Measurements from ENCODE around the gene CNTNAP2. TPM values are rescaled to one million over a fixed set of nuclear protein-coding genes. Genes with fewer than 3 reads are reported as not detected.

Gene CNTNAP2
- total and polyA plus RNA-seq, 4 donors: not detected

DNA sequence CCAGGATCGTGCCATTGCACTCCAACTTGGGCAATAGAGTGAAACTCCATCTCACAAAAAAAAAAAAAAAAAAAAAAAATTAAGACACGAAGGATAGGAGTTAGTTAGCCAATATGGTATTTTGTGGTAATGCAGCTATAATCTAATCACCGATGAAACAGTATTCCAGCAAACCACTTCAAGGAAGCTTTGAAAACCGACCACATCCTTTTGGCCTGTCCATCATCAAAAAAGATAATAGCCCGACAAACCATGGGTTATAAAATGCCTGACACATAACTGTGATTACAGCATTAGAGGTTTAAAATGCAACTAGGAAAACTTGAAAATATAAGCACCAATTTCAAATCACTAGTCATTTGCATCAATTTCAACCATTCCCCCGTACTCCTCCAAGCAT lies 1745.3 kb downstream of the CNTNAP2 start:
- H3K4me3 ChIP-seq (ENCODE audit: low read length in 2 of 2): no peak overlapping the region

DNA sequence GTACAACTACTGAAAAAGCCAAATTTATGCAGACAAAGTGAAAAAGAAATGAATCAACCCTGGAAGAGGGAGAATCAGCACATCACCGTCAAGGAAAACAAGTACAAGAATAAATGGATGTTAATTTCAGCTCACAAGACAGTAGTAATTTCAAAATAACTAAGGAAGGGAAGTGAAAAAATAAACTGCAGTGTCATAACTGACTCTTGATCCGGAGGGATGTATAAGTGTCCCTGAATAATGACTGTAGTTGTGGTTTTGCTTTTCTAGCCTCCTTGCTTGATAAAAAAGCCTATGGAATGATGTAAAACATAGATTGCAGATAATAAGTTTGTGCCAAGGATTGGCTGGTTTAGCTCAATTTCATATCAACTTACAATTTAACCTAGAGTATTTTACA lies 1752.9 kb downstream of the CNTNAP2 start:
- intact Hi-C loops (cut with DNase I): no loop called here
- 62 to 69% methylated on average over 2 of the region's 2 CpGs for WGBS, 2 donors

More for the DNA sequence above, 1745.3 kb downstream of the CNTNAP2 start:
- intact Hi-C loops (cut with DNase I): no loop called here
- Histone ChIP-seq H3K27ac (ENCODE audit: low read depth in 1 of 2, low read length in 2 of 2) (no peak overlapping the region), H3K9me3 (ENCODE audit: control insufficient read depth, low read length) (no peaks in the 10 kb centered on the region), H3K4me1 (ENCODE audit: control insufficient read depth in 1 of 2, insufficient read depth in 2 of 2, low read length in 2 of 2) (no peaks in the 10 kb centered on the region), H3K36me3 (ENCODE audit: control insufficient read depth in 1 of 2, insufficient read depth in 2 of 2, low read length in 1 of 2) (no peaks in the 10 kb centered on the region), H3K27me3 (ENCODE audit: control insufficient read depth in 1 of 2, insufficient read depth in 2 of 2, low read length in 1 of 2) (no peaks in the 10 kb centered on the region)
- DNase-seq (no peak), ATAC-seq (ENCODE audit: low FRiP score) (no peak)
- 79 to 87% methylated on average over 6 of the region's 6 CpGs for WGBS, 2 donors

DNA sequence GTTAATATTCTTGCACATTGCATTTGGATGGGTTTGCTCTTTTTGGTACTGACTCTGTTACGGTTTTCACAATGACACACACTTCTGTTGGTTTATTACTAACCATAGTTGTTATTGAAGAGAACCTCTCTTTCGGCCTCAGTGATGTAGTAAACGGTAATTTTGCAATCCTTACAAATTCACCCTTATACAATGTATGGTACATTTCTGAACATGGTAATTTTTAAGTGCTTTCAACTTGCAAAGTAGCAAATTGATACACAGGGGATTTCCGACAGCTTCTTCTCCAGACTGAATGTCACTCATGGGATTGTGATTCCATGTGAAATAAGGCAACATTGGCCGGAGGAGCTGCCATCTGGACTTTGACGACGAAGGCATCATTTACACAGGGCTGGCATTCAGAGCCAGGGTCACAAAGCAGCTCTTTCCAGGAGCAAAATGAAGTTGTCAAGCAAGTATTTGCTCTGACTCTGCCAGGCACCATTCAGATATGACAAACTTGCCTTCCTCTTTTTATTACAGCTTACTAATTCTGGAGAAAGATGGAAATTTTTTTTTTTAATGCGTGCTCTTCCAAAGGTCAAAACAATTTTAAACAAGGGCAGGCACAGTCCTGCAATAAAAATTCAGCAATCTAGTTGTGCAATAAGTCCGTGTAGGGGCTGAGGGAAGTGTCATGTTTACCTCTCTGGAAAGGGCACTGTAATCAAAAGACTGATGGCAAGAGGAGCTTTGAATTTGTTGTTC lies 1762.5 kb downstream of the CNTNAP2 start:
- ATAC-seq (ENCODE audit: low FRiP score) (no peak), DNase-seq (no peak)
- peaks cover 0 to 3% of the 10 kb centered on the region in 2 donors for H3K27me3 ChIP-seq (ENCODE audit: control insufficient read depth in 1 of 2, insufficient read depth in 2 of 2, low read length in 1 of 2)
- intact Hi-C loops (cut with DNase I): no loop called here
- H3K36me3 ChIP-seq (ENCODE audit: control insufficient read depth in 1 of 2, insufficient read depth in 2 of 2, low read length in 1 of 2): no peaks in the 10 kb centered on the region
- no peak overlapping the region for H3K27ac ChIP-seq (ENCODE audit: low read depth in 1 of 2, low read length in 2 of 2)
- H3K4me1 ChIP-seq (ENCODE audit: control insufficient read depth in 1 of 2, insufficient read depth in 2 of 2, low read length in 2 of 2): no peaks in the 10 kb centered on the region
- H3K4me3 ChIP-seq (ENCODE audit: low read length in 2 of 2): no peak overlapping the region
- WGBS, 2 donors: 57 to 58% methylated on average over 9 of the region's 9 CpGs
- no peaks in the 10 kb centered on the region for H3K9me3 ChIP-seq (ENCODE audit: control insufficient read depth, low read length)

More for the DNA sequence above, 1752.9 kb downstream of the CNTNAP2 start:
- Histone ChIP-seq H3K36me3 (ENCODE audit: control insufficient read depth in 1 of 2, insufficient read depth in 2 of 2, low read length in 1 of 2) (no peaks in the 10 kb centered on the region), H3K9me3 (ENCODE audit: control insufficient read depth, low read length) (peaks cover 2% of the 10 kb centered on the region), H3K27me3 (ENCODE audit: control insufficient read depth in 1 of 2, insufficient read depth in 2 of 2, low read length in 1 of 2) (no peaks in the 10 kb centered on the region), H3K27ac (ENCODE audit: low read depth in 1 of 2, low read length in 2 of 2) (no peak overlapping the region), H3K4me3 (ENCODE audit: low read length in 2 of 2) (no peak overlapping the region), H3K4me1 (ENCODE audit: control insufficient read depth in 1 of 2, insufficient read depth in 2 of 2, low read length in 2 of 2) (no peaks in the 10 kb centered on the region)
- no peak for DNase-seq
- ATAC-seq (ENCODE audit: low FRiP score): no peak

DNA sequence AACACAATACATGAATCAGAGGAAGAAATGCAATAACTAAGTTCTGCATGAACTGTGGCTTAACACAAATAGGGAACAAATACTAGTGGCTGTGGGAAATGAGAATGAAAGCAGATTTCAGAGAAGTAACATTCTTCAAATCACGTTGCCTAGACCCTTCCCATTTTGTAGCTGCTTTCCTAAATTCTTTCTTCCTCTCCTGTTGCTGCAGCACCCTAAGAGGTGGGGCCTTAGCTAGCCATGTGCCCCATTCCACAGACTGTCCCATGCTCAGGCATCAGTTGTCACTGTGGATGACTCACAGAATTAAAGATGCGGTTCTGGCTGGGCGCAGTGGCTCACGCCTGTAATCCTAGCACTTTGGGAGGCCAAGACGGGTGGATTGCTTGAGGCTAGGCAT lies 1769.3 kb downstream of the CNTNAP2 start:
- WGBS, 2 donors: 90 to 92% methylated on average over 5 of the region's 5 CpGs
- Histone ChIP-seq H3K4me1 (ENCODE audit: control insufficient read depth in 1 of 2, insufficient read depth in 2 of 2, low read length in 2 of 2) (no peaks in the 10 kb centered on the region), H3K9me3 (ENCODE audit: control insufficient read depth, low read length) (no peaks in the 10 kb centered on the region), H3K36me3 (ENCODE audit: control insufficient read depth in 1 of 2, insufficient read depth in 2 of 2, low read length in 1 of 2) (no peaks in the 10 kb centered on the region), H3K27ac (ENCODE audit: low read depth in 1 of 2, low read length in 2 of 2) (no peak overlapping the region), H3K4me3 (ENCODE audit: low read length in 2 of 2) (no peak overlapping the region), H3K27me3 (ENCODE audit: control insufficient read depth in 1 of 2, insufficient read depth in 2 of 2, low read length in 1 of 2) (peaks cover 0 to 3% of the 10 kb centered on the region in 2 donors)
- intact Hi-C loops (cut with DNase I): no loop called here
- no peak for DNase-seq
- ATAC-seq (ENCODE audit: low FRiP score): no peak

GRCh38 chr7:147894271-147894670 lies 1777.7 kb downstream of the CNTNAP2 start:
- no peak for ATAC-seq (ENCODE audit: low FRiP score)
- WGBS, 2 donors: 28 to 30% methylated on average over 4 of the region's 4 CpGs
- H3K27ac ChIP-seq (ENCODE audit: low read depth in 1 of 2, low read length in 2 of 2): no peak overlapping the region
- intact Hi-C loops (cut with DNase I): no loop called here
- H3K36me3 ChIP-seq (ENCODE audit: control insufficient read depth in 1 of 2, insufficient read depth in 2 of 2, low read length in 1 of 2): no peaks in the 10 kb centered on the region
- DNase-seq: no peak
- no peaks in the 10 kb centered on the region for H3K9me3 ChIP-seq (ENCODE audit: control insufficient read depth, low read length)
- H3K27me3 ChIP-seq (ENCODE audit: control insufficient read depth in 1 of 2, insufficient read depth in 2 of 2, low read length in 1 of 2): no peaks in the 10 kb centered on the region
- no peak overlapping the region for H3K4me3 ChIP-seq (ENCODE audit: low read length in 2 of 2)
- no peaks in the 10 kb centered on the region for H3K4me1 ChIP-seq (ENCODE audit: control insufficient read depth in 1 of 2, insufficient read depth in 2 of 2, low read length in 2 of 2)

DNA sequence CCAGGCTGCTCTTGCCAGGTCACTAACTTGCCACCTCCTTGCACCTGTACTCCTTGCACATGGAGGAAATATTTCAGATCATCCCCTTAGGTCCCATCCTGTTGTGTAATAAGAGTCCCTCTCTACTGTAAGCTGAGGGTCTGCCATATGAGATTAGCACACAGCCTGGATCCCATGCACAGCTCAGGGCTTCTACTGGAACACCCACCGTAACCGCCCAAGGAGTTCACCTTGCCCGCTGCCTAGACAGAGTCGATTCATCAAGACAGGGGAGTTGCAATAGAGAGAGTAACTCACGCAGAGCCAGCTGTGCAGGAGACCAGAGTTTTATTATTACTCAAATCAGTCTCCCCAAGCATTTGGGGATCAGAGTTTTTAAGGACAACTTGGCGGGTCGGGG lies 1779.5 kb downstream of the CNTNAP2 start:
- Histone ChIP-seq H3K4me3 (ENCODE audit: low read length in 2 of 2) (no peak overlapping the region), H3K27ac (ENCODE audit: low read depth in 1 of 2, low read length in 2 of 2) (no peak overlapping the region), H3K4me1 (ENCODE audit: control insufficient read depth in 1 of 2, insufficient read depth in 2 of 2, low read length in 2 of 2) (no peaks in the 10 kb centered on the region), H3K9me3 (ENCODE audit: control insufficient read depth, low read length) (no peaks in the 10 kb centered on the region), H3K27me3 (ENCODE audit: control insufficient read depth in 1 of 2, insufficient read depth in 2 of 2, low read length in 1 of 2) (no peaks in the 10 kb centered on the region), H3K36me3 (ENCODE audit: control insufficient read depth in 1 of 2, insufficient read depth in 2 of 2, low read length in 1 of 2) (no peaks in the 10 kb centered on the region)
- WGBS, 2 donors: 97 to 98% methylated on average over 7 of the region's 7 CpGs
- no peak for DNase-seq
- no peak for ATAC-seq (ENCODE audit: low FRiP score)
- intact Hi-C loops (cut with DNase I): no loop called here

GRCh38 chr7:147903536-147904218 lies 1787.1 kb downstream of the CNTNAP2 start:
- H3K4me3 ChIP-seq (ENCODE audit: low read length in 2 of 2): no peak overlapping the region
- H3K36me3 ChIP-seq (ENCODE audit: control insufficient read depth in 1 of 2, insufficient read depth in 2 of 2, low read length in 1 of 2): no peaks in the 10 kb centered on the region
- intact Hi-C loops (cut with DNase I): no loop called here
- no peaks in the 10 kb centered on the region for H3K9me3 ChIP-seq (ENCODE audit: control insufficient read depth, low read length)
- no peak overlapping the region for H3K27ac ChIP-seq (ENCODE audit: low read depth in 1 of 2, low read length in 2 of 2)
- no peaks in the 10 kb centered on the region for H3K27me3 ChIP-seq (ENCODE audit: control insufficient read depth in 1 of 2, insufficient read depth in 2 of 2, low read length in 1 of 2)
- WGBS, 2 donors: 92 to 93% methylated on average over 13 of the region's 13 CpGs
- DNase-seq: no peak
- ATAC-seq (ENCODE audit: low FRiP score): no peak
- no peaks in the 10 kb centered on the region for H3K4me1 ChIP-seq (ENCODE audit: control insufficient read depth in 1 of 2, insufficient read depth in 2 of 2, low read length in 2 of 2)

- no peak for ATAC-seq (ENCODE audit: low FRiP score)
- H3K27me3 ChIP-seq (ENCODE audit: control insufficient read depth in 1 of 2, insufficient read depth in 2 of 2, low read length in 1 of 2): no peaks in the 10 kb centered on the region
- intact Hi-C loops (cut with DNase I): no loop called here
- H3K4me3 ChIP-seq (ENCODE audit: low read length in 2 of 2): no peak overlapping the region
- no peak for DNase-seq
- H3K27ac ChIP-seq (ENCODE audit: low read depth in 1 of 2, low read length in 2 of 2): no peak overlapping the region
- no peaks in the 10 kb centered on the region for H3K9me3 ChIP-seq (ENCODE audit: control insufficient read depth, low read length)
- no peaks in the 10 kb centered on the region for H3K4me1 ChIP-seq (ENCODE audit: control insufficient read depth in 1 of 2, insufficient read depth in 2 of 2, low read length in 2 of 2)
- 67 to 72% methylated on average over 3 of the region's 3 CpGs for WGBS, 2 donors
- H3K36me3 ChIP-seq (ENCODE audit: control insufficient read depth in 1 of 2, insufficient read depth in 2 of 2, low read length in 1 of 2): no peaks in the 10 kb centered on the region
Measured at GRCh38 chr7:147904219-147904576, 1787.6 kb downstream of the CNTNAP2 start.

Data from aorta (tissue), 5 donors.